ENCODE measurements around the gene DEGS2.
"Not testable (repeated sequence)": the region's sequence is repeated elsewhere in the genome, so short reads cannot be mapped to it uniquely, and the experiment has no call there.

DEGS2 gene

GRCh38 chr14:100165831-100166440 lies 6.5 kb upstream of the DEGS2 start:
- Mint-ChIP-seq H3K27ac (peak overlapping the region; percentile 70 to 90), H3K27me3 (peaks cover 4 to 8% of the 10 kb centered on the region in 2 donors), H3K4me1 (ENCODE audit: low read depth in 2 of 2) (peaks cover 11 to 16% of the 10 kb centered on the region in 2 donors), H3K4me3 (peak overlapping the region; percentile 87 to 91), H3K9me3 (no peaks in the 10 kb centered on the region), H3K36me3 (ENCODE audit: insufficient read depth) (peaks cover 2% of the 10 kb centered on the region)
- DNase-seq: no peak
- ATAC-seq (replicated peaks): peak; percentile 16

- Mint-ChIP-seq H3K4me3 (peak overlapping the region; percentile 36 to 75), H3K36me3 (ENCODE audit: insufficient read depth) (peaks cover 2% of the 10 kb centered on the region), H3K27me3 (peaks cover 0 to 8% of the 10 kb centered on the region in 2 donors), H3K4me1 (ENCODE audit: low read depth in 2 of 2) (peaks cover 8 to 16% of the 10 kb centered on the region in 2 donors), H3K27ac (peak overlapping the region; percentile 20 to 70), H3K9me3 (no peaks in the 10 kb centered on the region)
- DNase-seq (no peak), ATAC-seq (replicated peaks) (peak; percentile 53)
These were observed 5.9 kb upstream of the DEGS2 start for GRCh38 chr14:100165376-100165775.

GRCh38 chr14:100160534-100160916 lies 1.1 kb upstream of the DEGS2 start:
- H3K9me3 Mint-ChIP-seq: no peaks in the 10 kb centered on the region
- ATAC-seq (replicated peaks): no peak

GRCh38 chr14:100159865-100160533 lies 554 bp upstream of the DEGS2 start:
- Mint-ChIP-seq H3K27ac (no peak overlapping the region), H3K9me3 (peaks cover 3 to 4% of the 10 kb centered on the region in 2 donors), H3K4me1 (ENCODE audit: low read depth in 2 of 2) (peaks cover 0 to 2% of the 10 kb centered on the region in 2 donors), H3K27me3 (peaks cover 7 to 33% of the 10 kb centered on the region in 2 donors), H3K36me3 (ENCODE audit: insufficient read depth) (peaks cover 2% of the 10 kb centered on the region), H3K4me3 (peak overlapping the region in 1 of 2 donors; percentile 44)
- ATAC-seq (replicated peaks): peak; percentile 34
- no peak for DNase-seq

More at GRCh38 chr14:100160534-100160916, 1.1 kb upstream of the DEGS2 start:
- peaks cover 0 to 4% of the 10 kb centered on the region in 2 donors for H3K4me1 Mint-ChIP-seq (ENCODE audit: low read depth in 2 of 2)
- DNase-seq: no peak
- H3K4me3 Mint-ChIP-seq: no peak overlapping the region
- peaks cover 7 to 33% of the 10 kb centered on the region in 2 donors for H3K27me3 Mint-ChIP-seq
- no peak overlapping the region for H3K27ac Mint-ChIP-seq
- H3K36me3 Mint-ChIP-seq (ENCODE audit: insufficient read depth): peaks cover 2% of the 10 kb centered on the region

GRCh38 chr14:100158566-100159093 lies 815 bp downstream of the DEGS2 start:
- DNase-seq (no peak), ATAC-seq (replicated peaks) (no peak)
- Mint-ChIP-seq H3K4me1 (ENCODE audit: low read depth in 2 of 2) (no peaks in the 10 kb centered on the region), H3K27me3 (peaks cover 7 to 33% of the 10 kb centered on the region in 2 donors), H3K4me3 (peak overlapping the region; percentile 29 to 48), H3K27ac (no peak overlapping the region), H3K36me3 (ENCODE audit: insufficient read depth) (peaks cover 5% of the 10 kb centered on the region), H3K9me3 (peaks cover 5 to 7% of the 10 kb centered on the region in 2 donors)

GRCh38 chr14:100157548-100158232 lies 1.8 kb downstream of the DEGS2 start:
- not testable (repeated sequence) for ATAC-seq (replicated peaks); H3K4me1 Mint-ChIP-seq (ENCODE audit: low read depth in 2 of 2); DNase-seq; H3K9me3 Mint-ChIP-seq; H3K36me3 Mint-ChIP-seq (ENCODE audit: insufficient read depth)
- Mint-ChIP-seq H3K27me3 (peaks cover 7 to 33% of the 10 kb centered on the region in 2 donors), H3K4me3 (peak overlapping the region; percentile 20 to 59), H3K27ac (peak overlapping the region in 1 of 2 donors; percentile 57)

GRCh38 chr14:100156776-100157175 lies 2.7 kb downstream of the DEGS2 start:
- Mint-ChIP-seq H3K36me3 (ENCODE audit: insufficient read depth) (peaks cover 7% of the 10 kb centered on the region), H3K4me3 (no peak overlapping the region), H3K9me3 (peaks cover 5 to 7% of the 10 kb centered on the region in 2 donors), H3K4me1 (ENCODE audit: low read depth in 2 of 2) (no peaks in the 10 kb centered on the region), H3K27me3 (peaks cover 7 to 33% of the 10 kb centered on the region in 2 donors), H3K27ac (no peak overlapping the region)
- no peak for ATAC-seq (replicated peaks)
- no peak for DNase-seq

GRCh38 chr14:100155756-100156616 lies 3.5 kb downstream of the DEGS2 start:
- Mint-ChIP-seq H3K27ac (no peak overlapping the region), H3K9me3 (peaks cover 5 to 7% of the 10 kb centered on the region in 2 donors), H3K36me3 (ENCODE audit: insufficient read depth) (peaks cover 9% of the 10 kb centered on the region), H3K4me3 (no peak overlapping the region), H3K4me1 (ENCODE audit: low read depth in 2 of 2) (peaks cover 0 to 2% of the 10 kb centered on the region in 2 donors), H3K27me3 (peaks cover 7 to 31% of the 10 kb centered on the region in 2 donors)
- DNase-seq (no peak), ATAC-seq (replicated peaks) (no peak)

- ATAC-seq (replicated peaks) (no peak), DNase-seq (no peak)
- Mint-ChIP-seq H3K36me3 (ENCODE audit: insufficient read depth) (peaks cover 9% of the 10 kb centered on the region), H3K4me1 (ENCODE audit: low read depth in 2 of 2) (peaks cover 0 to 3% of the 10 kb centered on the region in 2 donors), H3K27me3 (peaks cover 7 to 23% of the 10 kb centered on the region in 2 donors), H3K4me3 (no peak overlapping the region), H3K9me3 (peaks cover 5 to 7% of the 10 kb centered on the region in 2 donors), H3K27ac (peak overlapping the region in 1 of 2 donors; percentile 52)
These were observed 4.3 kb downstream of the DEGS2 start for GRCh38 chr14:100155049-100155621.

GRCh38 chr14:100153560-100153959 lies 5.9 kb downstream of the DEGS2 start:
- Mint-ChIP-seq H3K4me1 (ENCODE audit: low read depth in 2 of 2) (peaks cover 3 to 7% of the 10 kb centered on the region in 2 donors), H3K36me3 (ENCODE audit: insufficient read depth) (peaks cover 14% of the 10 kb centered on the region), H3K4me3 (no peak overlapping the region), H3K9me3 (peaks cover 5 to 7% of the 10 kb centered on the region in 2 donors), H3K27ac (no peak overlapping the region), H3K27me3 (peaks cover 7 to 18% of the 10 kb centered on the region in 2 donors)
- ATAC-seq (replicated peaks): no peak
- DNase-seq: no peak

GRCh38 chr14:100152091-100152490 lies 7.4 kb downstream of the DEGS2 start:
- no peak for DNase-seq
- Mint-ChIP-seq H3K36me3 (ENCODE audit: insufficient read depth) (peaks cover 23% of the 10 kb centered on the region), H3K4me1 (ENCODE audit: low read depth in 2 of 2) (peaks cover 3 to 18% of the 10 kb centered on the region in 2 donors), H3K27me3 (peaks cover 0 to 6% of the 10 kb centered on the region in 2 donors), H3K4me3 (no peak overlapping the region), H3K9me3 (peaks cover 5 to 7% of the 10 kb centered on the region in 2 donors), H3K27ac (peak overlapping the region in 1 of 2 donors; percentile 52)
- no peak for ATAC-seq (replicated peaks)

- Mint-ChIP-seq H3K9me3 (peaks cover 5 to 7% of the 10 kb centered on the region in 2 donors), H3K36me3 (ENCODE audit: insufficient read depth) (peaks cover 31% of the 10 kb centered on the region), H3K4me1 (ENCODE audit: low read depth in 2 of 2) (peaks cover 3 to 18% of the 10 kb centered on the region in 2 donors), H3K27ac (peak overlapping the region in 1 of 2 donors; percentile 70), H3K27me3 (no peaks in the 10 kb centered on the region), H3K4me3 (no peak overlapping the region)
- ATAC-seq (replicated peaks) (no peak), DNase-seq (no peak)
These were observed 8.4 kb downstream of the DEGS2 start for GRCh38 chr14:100150932-100151587.

All from effector memory CD8-positive, alpha-beta T cell (primary cell).